ENCODE data around the gene TTC4. TPM values are rescaled to one million over a fixed set of nuclear protein-coding genes. Genes with fewer than 3 reads are reported as not detected.

TTC4 gene
- total RNA-seq, 5 donors from 2014 or later (not counting 1 experiment from before 2014, with no cell fraction given) = 9.6 to 25.1 (median 22.2) TPM

GRCh38 chr1:54686155-54686554, 29.5 kb upstream of the TTC4 start:
- CTCF ChIA-PET = interaction anchor here in 1 of 2 donors (0.6 kb wide), 1 partner anchor 70 kb away, joined by 4 read pairs; no protein-coding TSS in a partner anchor
- WGBS (ENCODE audit: insufficient coverage) = 93% methylated on average over 8 of the region's 11 CpGs
- ATAC-seq (replicated peaks in 1 of 4) (no peak), DNase-seq (no peak)
- POLR2A ChIA-PET = no interaction called here
- H3K27ac ChIP-seq (ENCODE audit: low read length) = no peak overlapping the region
- Mint-ChIP-seq H3K27me3 (peaks cover 0 to 7% of the 10 kb centered on the region in 2 donors), H3K9me3 (no peaks in the 10 kb centered on the region), H3K4me1 (no peaks in the 10 kb centered on the region), H3K36me3 (no peaks in the 10 kb centered on the region), H3K4me3 (no peak overlapping the region), H3K27ac (no peak overlapping the region)
- H3K9me3 ChIP-seq = no peaks in the 10 kb centered on the region
- H3K4me3 ChIP-seq (ENCODE audit: control insufficient read depth in 1 of 2, extremely low read depth in 1 of 2, low read length in 1 of 2) = no peak overlapping the region
- no peaks in the 10 kb centered on the region for H3K36me3 ChIP-seq (ENCODE audit: control insufficient read depth in 2 of 2, extremely low read depth in 1 of 2, insufficient read depth in 1 of 2, low read length in 1 of 2)
- peaks cover 0 to 6% of the 10 kb centered on the region in 2 experiments for H3K27me3 ChIP-seq (replicated peaks in 1 of 2; ENCODE audit: control insufficient read depth in 2 of 2, extremely low read depth in 1 of 2, insufficient read depth in 2 of 2, low read length in 1 of 2)
- no peaks in the 10 kb centered on the region for H3K4me1 ChIP-seq (ENCODE audit: control insufficient read depth in 1 of 2, extremely low read depth in 1 of 2, insufficient read depth in 2 of 2, low read length in 2 of 2)

GRCh38 chr1:54694771-54695170, 20.9 kb upstream of the TTC4 start:
- Mint-ChIP-seq H3K4me1 (no peaks in the 10 kb centered on the region), H3K36me3 (no peaks in the 10 kb centered on the region), H3K9me3 (no peaks in the 10 kb centered on the region), H3K27ac (no peak overlapping the region), H3K27me3 (peaks cover 10 to 17% of the 10 kb centered on the region in 2 donors), H3K4me3 (no peak overlapping the region)
- no peak for ATAC-seq (replicated peaks in 1 of 4)
- no peak for DNase-seq
- H3K27me3 ChIP-seq (replicated peaks in 1 of 2; ENCODE audit: control insufficient read depth in 2 of 2, extremely low read depth in 1 of 2, insufficient read depth in 2 of 2, low read length in 1 of 2) = peaks cover 0 to 30% of the 10 kb centered on the region in 2 experiments
- no peak overlapping the region for H3K4me3 ChIP-seq (ENCODE audit: control insufficient read depth in 1 of 2, extremely low read depth in 1 of 2, low read length in 1 of 2)
- H3K4me1 ChIP-seq (ENCODE audit: control insufficient read depth in 1 of 2, extremely low read depth in 1 of 2, insufficient read depth in 2 of 2, low read length in 2 of 2) = no peaks in the 10 kb centered on the region
- no peaks in the 10 kb centered on the region for H3K36me3 ChIP-seq (ENCODE audit: control insufficient read depth in 2 of 2, extremely low read depth in 1 of 2, insufficient read depth in 1 of 2, low read length in 1 of 2)
- ChIA-PET POLR2A (no interaction called here), CTCF (no interaction called here)
- no peak overlapping the region for H3K27ac ChIP-seq (ENCODE audit: low read length)
- 68% methylated on average over 7 of the region's 8 CpGs for WGBS (ENCODE audit: insufficient coverage)
- H3K9me3 ChIP-seq = no peaks in the 10 kb centered on the region

DNA sequence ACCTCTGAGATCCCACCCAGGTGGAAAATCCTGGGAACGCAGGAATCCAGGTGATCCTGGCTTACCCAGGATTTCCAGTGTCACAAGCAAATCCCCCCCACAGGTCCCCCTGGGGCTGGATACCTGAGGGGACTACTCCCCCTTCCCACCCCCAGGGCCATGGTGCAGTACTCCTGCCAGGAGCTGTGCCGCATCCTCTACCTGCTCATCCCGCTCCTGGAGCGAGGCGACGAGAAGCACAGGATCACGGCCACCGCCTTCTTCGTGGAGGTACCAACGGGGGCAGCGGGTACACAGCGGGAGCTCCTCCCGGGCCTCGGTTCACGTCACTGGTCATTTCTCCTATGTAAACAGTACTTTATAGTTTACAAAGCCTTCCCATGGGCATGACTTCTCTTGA, 20.4 kb upstream of the TTC4 start:
- H3K36me3 Mint-ChIP-seq = no peaks in the 10 kb centered on the region
- no peak overlapping the region for H3K27ac Mint-ChIP-seq
- H3K9me3 Mint-ChIP-seq = no peaks in the 10 kb centered on the region
- H3K4me3 Mint-ChIP-seq = no peak overlapping the region
- peaks cover 0 to 34% of the 10 kb centered on the region in 2 experiments for H3K27me3 ChIP-seq (replicated peaks in 1 of 2; ENCODE audit: control insufficient read depth in 2 of 2, extremely low read depth in 1 of 2, insufficient read depth in 2 of 2, low read length in 1 of 2)
- H3K9me3 ChIP-seq = no peaks in the 10 kb centered on the region
- no peaks in the 10 kb centered on the region for H3K4me1 ChIP-seq (ENCODE audit: control insufficient read depth in 1 of 2, extremely low read depth in 1 of 2, insufficient read depth in 2 of 2, low read length in 2 of 2)
- DNase-seq = no peak
- no peak overlapping the region for H3K27ac ChIP-seq (ENCODE audit: low read length)
- 92% methylated on average over 11 of the region's 15 CpGs for WGBS (ENCODE audit: insufficient coverage)
- ATAC-seq (replicated peaks in 1 of 4) = no peak
- H3K4me1 Mint-ChIP-seq = no peaks in the 10 kb centered on the region
- ChIA-PET CTCF (no interaction called here), POLR2A (no interaction called here)
- H3K27me3 Mint-ChIP-seq = peaks cover 10 to 17% of the 10 kb centered on the region in 2 donors
- H3K4me3 ChIP-seq (ENCODE audit: control insufficient read depth in 1 of 2, extremely low read depth in 1 of 2, low read length in 1 of 2) = no peak overlapping the region
- no peaks in the 10 kb centered on the region for H3K36me3 ChIP-seq (ENCODE audit: control insufficient read depth in 2 of 2, extremely low read depth in 1 of 2, insufficient read depth in 1 of 2, low read length in 1 of 2)

- Histone ChIP-seq H3K9me3 (no peaks in the 10 kb centered on the region), H3K36me3 (ENCODE audit: control insufficient read depth in 2 of 2, extremely low read depth in 1 of 2, insufficient read depth in 1 of 2, low read length in 1 of 2) (no peaks in the 10 kb centered on the region), H3K27ac (ENCODE audit: low read length) (no peak overlapping the region), H3K27me3 (replicated peaks in 1 of 2; ENCODE audit: control insufficient read depth in 2 of 2, extremely low read depth in 1 of 2, insufficient read depth in 2 of 2, low read length in 1 of 2) (peaks cover 0 to 37% of the 10 kb centered on the region in 2 experiments), H3K4me1 (ENCODE audit: control insufficient read depth in 1 of 2, extremely low read depth in 1 of 2, insufficient read depth in 2 of 2, low read length in 2 of 2) (no peaks in the 10 kb centered on the region), H3K4me3 (ENCODE audit: control insufficient read depth in 1 of 2, extremely low read depth in 1 of 2, low read length in 1 of 2) (no peak overlapping the region)
- no peak for DNase-seq
- peaks cover 10 to 17% of the 10 kb centered on the region in 2 donors for H3K27me3 Mint-ChIP-seq
- no peaks in the 10 kb centered on the region for H3K4me1 Mint-ChIP-seq
- no peaks in the 10 kb centered on the region for H3K9me3 Mint-ChIP-seq
- ChIA-PET CTCF (no interaction called here), POLR2A (no interaction called here)
- no CpG with 5 or more reads among the region's 1 CpG for WGBS (ENCODE audit: insufficient coverage)
- no peak for ATAC-seq (replicated peaks in 1 of 4)
- H3K36me3 Mint-ChIP-seq = no peaks in the 10 kb centered on the region
- H3K27ac Mint-ChIP-seq = no peak overlapping the region
- no peak overlapping the region for H3K4me3 Mint-ChIP-seq
Measured at GRCh38 chr1:54695764-54696163, 19.9 kb upstream of the TTC4 start.

DNA sequence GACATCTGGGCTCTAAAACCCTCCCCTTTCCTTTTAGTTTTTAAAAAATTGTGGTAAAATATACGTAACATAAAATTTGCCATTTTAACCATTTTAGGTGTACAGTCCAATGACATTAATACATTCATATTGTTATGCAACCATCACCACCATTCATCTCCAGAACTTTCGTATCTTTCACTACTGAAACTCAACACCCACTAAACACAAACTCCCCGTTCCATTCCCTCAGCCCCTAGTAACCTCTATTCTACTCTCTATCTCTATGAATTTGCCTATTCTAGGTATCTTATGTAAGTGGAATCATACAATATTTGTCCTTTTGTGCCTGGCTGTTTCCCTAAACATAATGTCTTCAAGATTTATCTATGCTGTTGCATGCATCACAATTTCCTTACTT, 19.4 kb upstream of the TTC4 start:
- H3K9me3 Mint-ChIP-seq = no peaks in the 10 kb centered on the region
- no peak overlapping the region for H3K4me3 Mint-ChIP-seq
- Histone ChIP-seq H3K27ac (ENCODE audit: low read length) (no peak overlapping the region), H3K4me3 (ENCODE audit: control insufficient read depth in 1 of 2, extremely low read depth in 1 of 2, low read length in 1 of 2) (no peak overlapping the region), H3K9me3 (no peaks in the 10 kb centered on the region), H3K36me3 (ENCODE audit: control insufficient read depth in 2 of 2, extremely low read depth in 1 of 2, insufficient read depth in 1 of 2, low read length in 1 of 2) (no peaks in the 10 kb centered on the region), H3K27me3 (replicated peaks in 1 of 2; ENCODE audit: control insufficient read depth in 2 of 2, extremely low read depth in 1 of 2, insufficient read depth in 2 of 2, low read length in 1 of 2) (peaks cover 0 to 42% of the 10 kb centered on the region in 2 experiments), H3K4me1 (ENCODE audit: control insufficient read depth in 1 of 2, extremely low read depth in 1 of 2, insufficient read depth in 2 of 2, low read length in 2 of 2) (no peaks in the 10 kb centered on the region)
- H3K36me3 Mint-ChIP-seq = no peaks in the 10 kb centered on the region
- H3K27me3 Mint-ChIP-seq = peaks cover 10 to 17% of the 10 kb centered on the region in 2 donors
- no peak for ATAC-seq (replicated peaks in 1 of 4)
- H3K4me1 Mint-ChIP-seq = no peaks in the 10 kb centered on the region
- WGBS (ENCODE audit: insufficient coverage) = 17% methylated on average over 1 of the region's 3 CpGs
- ChIA-PET CTCF (no interaction called here), POLR2A (no interaction called here)
- DNase-seq = no peak
- no peak overlapping the region for H3K27ac Mint-ChIP-seq

DNA sequence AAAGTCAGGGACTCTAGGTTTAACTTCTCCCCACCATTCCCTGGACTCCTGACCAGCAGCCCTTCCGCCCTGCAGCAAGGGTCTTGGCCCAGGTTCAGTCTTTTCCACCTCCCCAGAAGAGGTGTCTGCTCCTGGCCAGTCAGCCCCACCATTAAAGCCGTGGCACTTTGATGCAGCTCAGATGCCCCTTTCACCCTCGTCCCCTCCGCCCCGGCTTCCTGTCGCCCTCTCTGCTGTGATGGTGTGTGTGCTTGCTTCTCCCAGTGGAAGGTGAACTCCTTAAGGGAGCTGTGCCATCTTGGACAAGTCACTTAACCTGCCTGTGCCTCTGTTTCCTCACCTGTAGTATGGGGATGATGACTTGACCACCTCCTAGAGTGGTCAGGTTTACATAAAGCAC, 17.8 kb upstream of the TTC4 start:
- WGBS (ENCODE audit: insufficient coverage) = 80% methylated on average over 1 of the region's 6 CpGs
- Mint-ChIP-seq H3K4me1 (no peaks in the 10 kb centered on the region), H3K4me3 (no peak overlapping the region), H3K9me3 (no peaks in the 10 kb centered on the region), H3K36me3 (no peaks in the 10 kb centered on the region), H3K27ac (no peak overlapping the region), H3K27me3 (peaks cover 10 to 16% of the 10 kb centered on the region in 2 donors)
- Histone ChIP-seq H3K4me3 (ENCODE audit: control insufficient read depth in 1 of 2, extremely low read depth in 1 of 2, low read length in 1 of 2) (no peak overlapping the region), H3K27ac (ENCODE audit: low read length) (no peak overlapping the region), H3K27me3 (replicated peaks in 1 of 2; ENCODE audit: control insufficient read depth in 2 of 2, extremely low read depth in 1 of 2, insufficient read depth in 2 of 2, low read length in 1 of 2) (peaks cover 0 to 37% of the 10 kb centered on the region in 2 experiments), H3K9me3 (no peaks in the 10 kb centered on the region), H3K36me3 (ENCODE audit: control insufficient read depth in 2 of 2, extremely low read depth in 1 of 2, insufficient read depth in 1 of 2, low read length in 1 of 2) (no peaks in the 10 kb centered on the region), H3K4me1 (ENCODE audit: control insufficient read depth in 1 of 2, extremely low read depth in 1 of 2, insufficient read depth in 2 of 2, low read length in 2 of 2) (no peaks in the 10 kb centered on the region)
- POLR2A ChIA-PET = no interaction called here
- DNase-seq = no peak
- CTCF ChIA-PET = no interaction called here
- no peak for ATAC-seq (replicated peaks in 1 of 4)

DNA sequence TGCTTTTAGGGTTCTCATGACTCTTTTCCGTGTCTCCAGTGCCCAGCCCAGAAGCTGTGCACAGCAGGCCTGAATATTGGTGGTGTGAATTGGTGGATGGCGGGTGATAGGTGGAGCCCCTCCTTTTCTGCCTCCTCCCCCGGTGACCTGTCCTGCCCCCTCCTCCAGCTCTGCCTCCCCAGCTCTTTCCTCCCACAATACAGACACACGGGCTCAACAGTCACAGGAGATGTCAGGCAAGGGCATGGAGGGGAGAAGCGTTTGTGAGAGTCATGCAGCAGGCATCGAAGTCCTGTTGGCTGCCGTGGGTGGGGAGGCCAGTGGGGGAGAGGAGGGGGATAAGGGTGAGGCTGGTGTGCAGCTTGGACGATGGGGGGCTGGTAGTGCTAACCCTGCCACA, 17.3 kb upstream of the TTC4 start:
- Histone ChIP-seq H3K4me3 (ENCODE audit: control insufficient read depth in 1 of 2, extremely low read depth in 1 of 2, low read length in 1 of 2) (no peak overlapping the region), H3K36me3 (ENCODE audit: control insufficient read depth in 2 of 2, extremely low read depth in 1 of 2, insufficient read depth in 1 of 2, low read length in 1 of 2) (no peaks in the 10 kb centered on the region), H3K27ac (ENCODE audit: low read length) (no peak overlapping the region), H3K27me3 (replicated peaks in 1 of 2; ENCODE audit: control insufficient read depth in 2 of 2, extremely low read depth in 1 of 2, insufficient read depth in 2 of 2, low read length in 1 of 2) (peaks cover 0 to 37% of the 10 kb centered on the region in 2 experiments), H3K4me1 (ENCODE audit: control insufficient read depth in 1 of 2, extremely low read depth in 1 of 2, insufficient read depth in 2 of 2, low read length in 2 of 2) (no peaks in the 10 kb centered on the region), H3K9me3 (no peaks in the 10 kb centered on the region)
- ATAC-seq (replicated peaks in 1 of 4) (no peak), DNase-seq (no peak)
- H3K9me3 Mint-ChIP-seq = no peaks in the 10 kb centered on the region
- no peak overlapping the region for H3K4me3 Mint-ChIP-seq
- H3K27me3 Mint-ChIP-seq = peaks cover 10 to 16% of the 10 kb centered on the region in 2 donors
- 77% methylated on average over 4 of the region's 8 CpGs for WGBS (ENCODE audit: insufficient coverage)
- ChIA-PET CTCF (no interaction called here), POLR2A (no interaction called here)
- no peak overlapping the region for H3K27ac Mint-ChIP-seq
- no peaks in the 10 kb centered on the region for H3K4me1 Mint-ChIP-seq
- no peaks in the 10 kb centered on the region for H3K36me3 Mint-ChIP-seq

Data from T-cell (primary cell).